Loucy (cell line): ENCODE measurements around the gene CTBP2.

ENCODE experiments used
- H2AFZ ChIP-seq: fragments of 200-600 bp; sonication (generic); 2 replicates; pipeline ENCODE4 v1.6.0; 2016; ENCODE audit warnings: antibody characterized with exemption, mild to moderate bottlenecking, low read length, moderate library complexity
- H3F3A ChIP-seq: fragments of 200-600 bp; 2 replicates; pipeline ENCODE4 v1.6.0; 2016; ENCODE audit warnings: antibody characterized with exemption, low read depth, mild to moderate bottlenecking
- H3K27me3 ChIP-seq: fragments of 200-600 bp; sonication (generic); 2 replicates; pipeline ENCODE4 v1.6.1; 2014; ENCODE audit warnings: low read length, mild to moderate bottlenecking; ENCODE audit not compliant: insufficient read depth, poor library complexity, severe bottlenecking
- H3K36me3 ChIP-seq: fragments of 200-600 bp; sonication (generic); 2 replicates; pipeline ENCODE4 v1.6.1; 2016; ENCODE audit warnings: low read length; ENCODE audit not compliant: insufficient read depth
- H3K4me1 ChIP-seq: fragments of 200-600 bp; sonication (generic); 2 replicates; pipeline ENCODE4 v1.5.1; 2014; ENCODE audit warnings: low read length, mild to moderate bottlenecking; ENCODE audit not compliant: insufficient read depth, poor library complexity, severe bottlenecking
- H3K4me2 ChIP-seq: fragments of 200-600 bp; sonication (generic); 2 replicates; pipeline ENCODE4 v1.6.0; 2014; ENCODE audit warnings: antibody characterized with exemption, low read length, low read depth, mild to moderate bottlenecking; ENCODE audit not compliant: poor library complexity, severe bottlenecking
- H3K4me3 ChIP-seq: fragments of 200-600 bp; sonication (generic); 2 replicates; pipeline ENCODE4 v1.5.1; 2014; ENCODE audit warnings: low read length, mild to moderate bottlenecking, mixed read lengths; ENCODE audit not compliant: poor library complexity, severe bottlenecking
- H3K79me2 ChIP-seq: fragments of 200-600 bp; sonication (generic); 2 replicates; pipeline ENCODE4 v1.6.1; 2014; ENCODE audit warnings: low read length; ENCODE audit not compliant: insufficient read depth
- H3K9ac ChIP-seq: fragments of 200-600 bp; sonication (generic); 2 replicates; pipeline ENCODE4 v1.6.0; 2014; ENCODE audit warnings: mild to moderate bottlenecking, low read depth, low read length, moderate library complexity; ENCODE audit not compliant: poor library complexity, severe bottlenecking
- H3K9me2 ChIP-seq: fragments of 200-600 bp; sonication (generic); replicated peaks from 2 replicates; pipeline ENCODE4 v1.6.1; 2016; ENCODE audit warnings: low read depth, low read length, mixed read lengths
- H3K9me3 ChIP-seq: fragments of 200-600 bp; sonication (generic); 2 replicates; pipeline ENCODE4 v1.6.1; 2014; ENCODE audit warnings: mild to moderate bottlenecking, antibody characterized with exemption, low read length, low read depth; ENCODE audit not compliant: insufficient read depth
- H4K20me1 ChIP-seq: fragments of 200-600 bp; sonication (generic); 2 replicates; pipeline ENCODE4 v1.6.0; 2014; ENCODE audit warnings: antibody characterized with exemption, low read length, mild to moderate bottlenecking; ENCODE audit not compliant: insufficient read depth, poor library complexity, severe bottlenecking
- CTCF ChIP-seq: fragments of 200-600 bp; sonication (generic); conservative IDR thresholded peaks from 2 replicates; pipeline ENCODE4 v1.5.1; 2014; ENCODE audit warnings: mild to moderate bottlenecking, antibody characterized with exemption, low read length
- EZH2phosphoT487 ChIP-seq: fragments of 200-600 bp; IDR thresholded peaks from 2 replicates; pipeline ENCODE4 v1.6.1; 2018; ENCODE audit warnings: antibody characterized with exemption, mild to moderate bottlenecking, moderate library complexity, borderline replicate concordance

CTBP2 gene

DNA sequence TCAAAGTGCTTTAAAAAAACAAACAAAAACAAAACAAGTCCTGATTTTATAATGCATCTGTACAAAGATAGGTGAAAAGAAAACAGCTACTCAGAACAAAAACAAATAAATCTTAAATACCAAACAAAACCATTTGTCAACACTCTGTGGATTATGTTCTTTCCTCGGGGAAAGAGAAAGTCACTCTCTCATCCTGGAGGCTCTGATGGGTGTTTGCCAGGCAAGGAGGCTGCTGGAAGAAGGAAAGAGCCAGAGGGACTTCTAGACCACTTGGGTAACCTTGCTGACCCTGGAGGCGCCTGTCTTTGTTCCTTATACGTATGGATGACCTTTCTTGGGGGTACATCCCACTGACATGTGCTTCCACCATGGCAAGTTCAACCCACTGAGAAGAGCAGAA lies 125.7 kb downstream of the CTBP2 start:
- no peak overlapping the region for H3K4me3 ChIP-seq
- H2AFZ ChIP-seq: no peak overlapping the region
- H3K9ac ChIP-seq: no peak overlapping the region
- no peaks in the 10 kb centered on the region for H3K9me2 ChIP-seq
- no peaks in the 10 kb centered on the region for H3K4me1 ChIP-seq
- no peaks in the 10 kb centered on the region for H3K27me3 ChIP-seq
- no peaks in the 10 kb centered on the region for H3K9me3 ChIP-seq
- no peaks in the 10 kb centered on the region for H4K20me1 ChIP-seq
- H3K36me3 ChIP-seq: no peaks in the 10 kb centered on the region
- TF ChIP-seq EZH2phosphoT487 (no peak), CTCF (no peak)
- H3K79me2 ChIP-seq: no peaks in the 10 kb centered on the region
- H3F3A ChIP-seq: no peaks in the 10 kb centered on the region
- no peak overlapping the region for H3K4me2 ChIP-seq

DNA sequence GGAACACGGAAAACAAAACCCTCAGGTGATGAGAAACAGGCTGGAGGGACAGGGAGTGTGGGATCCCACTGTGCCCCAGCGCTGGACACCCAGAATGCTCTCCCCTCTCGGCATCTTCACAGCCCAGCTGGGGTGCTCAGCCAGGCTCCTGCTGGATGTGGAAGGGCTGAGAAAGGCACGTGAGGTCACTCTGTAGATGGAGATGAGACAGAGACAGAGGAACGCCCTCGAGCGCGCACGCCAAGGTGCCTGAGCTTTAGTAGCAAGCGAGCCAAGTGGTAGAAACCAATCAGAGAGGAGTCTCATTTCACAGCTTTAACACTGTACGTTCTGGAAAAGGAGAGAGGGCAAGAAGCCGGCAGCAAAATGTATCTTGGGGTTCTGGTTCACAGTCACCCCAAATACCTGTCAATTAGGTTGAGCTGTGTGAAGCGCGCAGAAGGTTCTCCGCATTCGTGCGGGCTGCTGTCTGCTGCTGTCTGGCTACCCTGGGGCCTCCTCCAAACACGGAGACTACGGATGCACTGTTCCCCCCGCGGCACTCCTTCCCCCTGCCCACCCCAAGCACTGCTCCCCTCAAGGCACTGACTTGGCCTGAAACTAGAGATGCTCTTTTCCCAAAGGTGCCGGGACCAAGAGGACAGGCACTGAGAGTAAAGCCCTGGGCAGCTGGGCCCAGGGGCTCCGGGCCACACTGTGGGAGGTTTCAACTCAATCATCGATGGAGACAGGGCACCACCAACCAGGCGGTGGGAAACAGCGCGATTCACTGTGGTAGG lies 127.0 kb downstream of the CTBP2 start:
- H3K9me2 ChIP-seq: no peaks in the 10 kb centered on the region
- H3K9me3 ChIP-seq: no peaks in the 10 kb centered on the region
- H3K4me3 ChIP-seq: no peak overlapping the region
- no peaks in the 10 kb centered on the region for H3F3A ChIP-seq
- H3K79me2 ChIP-seq: no peaks in the 10 kb centered on the region
- no peak overlapping the region for H3K4me2 ChIP-seq
- H4K20me1 ChIP-seq: no peaks in the 10 kb centered on the region
- H3K4me1 ChIP-seq: no peaks in the 10 kb centered on the region
- no peak overlapping the region for H3K9ac ChIP-seq
- H3K36me3 ChIP-seq: no peaks in the 10 kb centered on the region
- no peak overlapping the region for H2AFZ ChIP-seq
- H3K27me3 ChIP-seq: no peaks in the 10 kb centered on the region
- TF ChIP-seq EZH2phosphoT487 (no peak), CTCF (no peak)

DNA sequence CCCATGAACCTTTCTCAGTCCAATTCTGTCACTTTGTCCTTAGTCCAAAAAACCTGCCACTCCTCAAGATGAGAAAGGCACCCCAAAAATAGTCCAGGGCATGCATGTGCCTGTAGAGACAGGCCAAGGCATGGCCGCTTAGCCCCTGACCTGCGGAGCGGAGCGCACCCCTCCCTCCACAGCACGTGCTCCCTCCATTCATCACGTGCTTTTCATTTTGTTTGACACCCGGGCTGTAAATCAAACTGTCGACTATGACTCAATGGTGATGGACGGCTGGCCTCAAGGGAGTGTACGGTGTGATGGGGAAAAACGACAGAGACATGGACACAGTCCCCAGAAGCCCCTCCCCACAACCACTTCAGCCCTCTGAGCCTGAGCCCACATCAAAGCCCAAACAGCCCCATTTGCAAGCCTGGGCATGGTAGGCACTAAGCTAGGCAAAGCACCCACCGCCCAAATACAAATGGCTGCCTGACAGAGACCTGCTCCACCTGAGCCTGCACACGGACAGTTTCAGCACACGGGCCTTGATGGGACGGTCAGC lies 127.8 kb downstream of the CTBP2 start:
- TF ChIP-seq CTCF (no peak), EZH2phosphoT487 (no peak)
- no peaks in the 10 kb centered on the region for H3K9me2 ChIP-seq
- H3K79me2 ChIP-seq: no peaks in the 10 kb centered on the region
- H3K36me3 ChIP-seq: no peaks in the 10 kb centered on the region
- no peak overlapping the region for H3K4me3 ChIP-seq
- no peak overlapping the region for H2AFZ ChIP-seq
- no peak overlapping the region for H3K4me2 ChIP-seq
- H4K20me1 ChIP-seq: no peaks in the 10 kb centered on the region
- no peaks in the 10 kb centered on the region for H3K4me1 ChIP-seq
- no peaks in the 10 kb centered on the region for H3K9me3 ChIP-seq
- H3K27me3 ChIP-seq: no peaks in the 10 kb centered on the region
- H3F3A ChIP-seq: no peaks in the 10 kb centered on the region
- no peak overlapping the region for H3K9ac ChIP-seq
